LNCaP clone FGC (cell line): ENCODE results near the gene CNIH1.
"Not testable (repeated sequence)": the region's sequence is repeated elsewhere in the genome, so short reads cannot be mapped to it uniquely, and the experiment has no call there.

Experiments
- DNase-seq: peaks from one replicate; pipeline ENCODE4 v3.0.0-alpha.2; 2011; ENCODE audit warnings: low read depth
- H3K4me3 ChIP-seq: 2 replicates; pipeline ENCODE4 v1.5.1; 2011; ENCODE audit warnings: mild to moderate bottlenecking, low read depth, low read length, control low read depth
- CTCF ChIP-seq: IDR thresholded peaks from 2 replicates; pipeline ENCODE4 v1.5.1; 2012; ENCODE audit warnings: mild to moderate bottlenecking; ENCODE audit not compliant: control insufficient read depth, insufficient read depth; ENCODE audit errors: extremely low read depth

CNIH1 gene

GRCh38 chr14:54410215-54410614 lies 31.0 kb downstream of the CNIH1 start:
- no peak overlapping the region for H3K4me3 ChIP-seq
- DNase-seq: no peak
- TF ChIP-seq CTCF: no peak

GRCh38 chr14:54403401-54404005 lies 37.7 kb downstream of the CNIH1 start:
- H3K4me3 ChIP-seq, DNase-seq: not testable (repeated sequence)

GRCh38 chr14:54399560-54399959 lies 41.6 kb downstream of the CNIH1 start:
- no peak overlapping the region for H3K4me3 ChIP-seq
- no peak for DNase-seq
- no peak for TF ChIP-seq CTCF

GRCh38 chr14:54396493-54397335 lies 44.5 kb downstream of the CNIH1 start, which contains the start of gene CDKN3:
Gene CDKN3, plus strand, starts transcription at chr14:54397007. Its CDS starts 62 bp downstream, at chr14:54397069.
- DNase-seq: peak; percentile 98
- peak; percentile 37; the same call in 1 of the 2 replicates for TF ChIP-seq CTCF
- peak within 1 kb of the TSS; percentile 94 for H3K4me3 ChIP-seq

- TF ChIP-seq CTCF: no peak
- H3K4me3 ChIP-seq: peak overlapping the region; percentile 94
- no peak for DNase-seq
Observed at GRCh38 chr14:54396183-54396492, 45.0 kb downstream of the CNIH1 start.

- no peak for TF ChIP-seq CTCF
- H3K4me3 ChIP-seq: no peak overlapping the region
- DNase-seq: no peak
Observed at GRCh38 chr14:54395716-54396115, 45.5 kb downstream of the CNIH1 start.

GRCh38 chr14:54395284-54395683 lies 45.9 kb downstream of the CNIH1 start:
- no peak for DNase-seq
- no peak overlapping the region for H3K4me3 ChIP-seq
- TF ChIP-seq CTCF: no peak
